PC-9 (cell line): ENCODE results near the gene LHX4. TPM values are rescaled to one million over a fixed set of nuclear protein-coding genes. Genes with fewer than 3 reads are reported as not detected.
A peak's percentile ranks its signal among the peaks of the same experiment; 100 is the strongest.

Experiments
- BruUV-seq: library from RNA; stranded (reverse); fragments of 400-500 nt; replicated peaks from 2 replicates; lab custom pipeline; 2021; lab: Mats Ljungman, UMichigan
- CTCF ChIA-PET: fragments of 300-600 bp; sonication (Branson Sonifier 250); formaldehyde crosslinking; loops from one replicate; lab custom pipeline; 2022; ENCODE audit warnings: antibody characterized with exemption; lab: Charles Lee
- POLR2A ChIA-PET: fragments of 300-600 bp; sonication (Branson Sonifier 250); formaldehyde crosslinking; loops from one replicate; lab custom pipeline; 2022; ENCODE audit warnings: antibody characterized with exemption; ENCODE audit not compliant: unreplicated experiment; lab: Charles Lee
- DNase-seq, 2 experiments: peaks; one replicate each; pipeline versions ENCODE4 v3.0.0 to v3.0.0-alpha.2; 2015 to 2022; ENCODE audit warnings: mixed read lengths in 1 of 2
- H2AFZ ChIP-seq: fragments of 200-600 bp; sonication (generic); 2 replicates; pipeline ENCODE4 v1.8.1; 2017; ENCODE audit warnings: antibody characterized with exemption
- H3F3A ChIP-seq: fragments of 200-600 bp; sonication (generic); 2 replicates; pipeline ENCODE4 v1.8.1; 2017; ENCODE audit warnings: antibody characterized with exemption, mild to moderate bottlenecking, low read depth; ENCODE audit not compliant: insufficient read depth
- H3K27ac ChIP-seq: fragments of 200-600 bp; sonication (generic); 2 replicates; pipeline ENCODE4 v1.6.1; 2016; ENCODE audit warnings: mixed run types
- H3K27me3 ChIP-seq: fragments of 200-600 bp; sonication (generic); 2 replicates; pipeline ENCODE4 v1.6.1; 2016; ENCODE audit warnings: low read depth, mixed run types; ENCODE audit not compliant: insufficient read depth
- H3K36me3 ChIP-seq: fragments of 200-600 bp; sonication (generic); 2 replicates; pipeline ENCODE4 v1.6.1; 2016; ENCODE audit warnings: low read depth, mixed run types
- H3K4me1 ChIP-seq: fragments of 200-600 bp; sonication (generic); replicated peaks from 2 replicates; pipeline ENCODE4 v1.6.1; 2016; ENCODE audit warnings: mixed run types; ENCODE audit not compliant: insufficient read depth
- H3K4me2 ChIP-seq: fragments of 200-600 bp; sonication (generic); 2 replicates; pipeline ENCODE4 v1.6.1; 2017; ENCODE audit warnings: mixed run types
- H3K4me3 ChIP-seq: fragments of 200-600 bp; sonication (generic); 2 replicates; pipeline ENCODE4 v1.6.1; 2016; ENCODE audit warnings: mixed run types
- H3K79me2 ChIP-seq: fragments of 200-600 bp; sonication (generic); 2 replicates; pipeline ENCODE4 v1.6.1; 2017; ENCODE audit warnings: low read depth, mixed run types
- H3K9me2 ChIP-seq: fragments of 200-600 bp; sonication (generic); 2 replicates; pipeline ENCODE4 v1.8.1; 2017; ENCODE audit warnings: mild to moderate bottlenecking; ENCODE audit not compliant: insufficient read depth
- H3K9me3 ChIP-seq: fragments of 200-600 bp; sonication (generic); 2 replicates; pipeline ENCODE4 v1.8.1; 2016; ENCODE audit warnings: low read depth; ENCODE audit not compliant: insufficient read depth
- H4K20me1 ChIP-seq: fragments of 200-600 bp; sonication (generic); 2 replicates; pipeline ENCODE4 v1.8.1; 2017; ENCODE audit not compliant: insufficient read depth
- CTCF ChIP-seq: fragments of 200-600 bp; sonication (generic); conservative IDR thresholded peaks from 2 replicates; pipeline ENCODE4 v1.6.1; 2017; ENCODE audit warnings: mixed run types, antibody characterized with exemption, mild to moderate bottlenecking, moderate library complexity
- EZH2 ChIP-seq: fragments of 200-600 bp; sonication (generic); IDR thresholded peaks from 2 replicates; pipeline ENCODE4 v1.8.0; 2017; ENCODE audit warnings: antibody characterized with exemption, low read depth
- intact Hi-C: fragments of 100-400 bp; cut with micrococcal nuclease; formaldehyde crosslinking; loops from one replicate; pipeline ENCODE4 v1.10.0; 2022; ENCODE audit not compliant: unreplicated experiment
- total RNA-seq: library from RNA; stranded (reverse); gene quantifications from 2 replicates; pipeline ENCODE4 v1.2.3, GENCODE V29; 2021

Gene LHX4
- total RNA-seq, 1 experiment from 2014 or later, result 0.28 TPM

GRCh38 chr1:180195916-180196315 lies 34.1 kb upstream of the LHX4 start:
- intact Hi-C loops, result no loop called here
- BruUV-seq, result no TSS peak
- no peaks in the 10 kb centered on the region for H3K9me2 ChIP-seq
- H3K27me3 ChIP-seq, result no peaks in the 10 kb centered on the region
- H3F3A ChIP-seq, result no peaks in the 10 kb centered on the region; the same call in 1 of the 2 replicates
- H3K9me3 ChIP-seq, result no peaks in the 10 kb centered on the region
- TF ChIP-seq CTCF (no peak), EZH2 (no peak)
- H3K36me3 ChIP-seq, result no peaks in the 10 kb centered on the region
- H3K4me1 ChIP-seq, result no peaks in the 10 kb centered on the region
- no peak overlapping the region for H3K27ac ChIP-seq
- ChIA-PET POLR2A (no interaction called here), CTCF (no interaction called here)
- no peaks in the 10 kb centered on the region for H3K79me2 ChIP-seq
- H3K4me2 ChIP-seq, result no peak overlapping the region
- no peak overlapping the region for H3K4me3 ChIP-seq
- no peak overlapping the region for H2AFZ ChIP-seq
- no peak for DNase-seq
- no peaks in the 10 kb centered on the region for H4K20me1 ChIP-seq

GRCh38 chr1:180196436-180197003 lies 33.5 kb upstream of the LHX4 start:
- H3K27me3 ChIP-seq, result no peaks in the 10 kb centered on the region
- CTCF ChIA-PET, result no interaction called here
- no peaks in the 10 kb centered on the region for H3K79me2 ChIP-seq
- no peaks in the 10 kb centered on the region for H3K4me1 ChIP-seq
- H2AFZ ChIP-seq, result no peak overlapping the region
- BruUV-seq, result TSS peak; percentile 20
- intact Hi-C loops, result no loop called here
- no peak overlapping the region for H3K4me2 ChIP-seq
- H3K36me3 ChIP-seq, result no peaks in the 10 kb centered on the region
- no peaks in the 10 kb centered on the region; the same call in 1 of the 2 replicates for H3F3A ChIP-seq
- H3K27ac ChIP-seq, result no peak overlapping the region
- no peaks in the 10 kb centered on the region for H3K9me3 ChIP-seq
- no peaks in the 10 kb centered on the region for H3K9me2 ChIP-seq
- POLR2A ChIA-PET, result interaction anchor here (0.5 kb wide), 1 partner anchor 42 kb away, joined by 5 read pairs; no protein-coding TSS in a partner anchor
- no peak for DNase-seq
- no peaks in the 10 kb centered on the region for H4K20me1 ChIP-seq
- H3K4me3 ChIP-seq, result no peak overlapping the region
- TF ChIP-seq CTCF (no peak), EZH2 (no peak)

GRCh38 chr1:180197231-180197630 lies 32.8 kb upstream of the LHX4 start:
- ChIA-PET POLR2A (no interaction called here), CTCF (no interaction called here)
- H3K4me1 ChIP-seq, result no peaks in the 10 kb centered on the region
- no peaks in the 10 kb centered on the region for H3K36me3 ChIP-seq
- no peaks in the 10 kb centered on the region for H3K9me2 ChIP-seq
- no peak overlapping the region for H2AFZ ChIP-seq
- intact Hi-C loops, result no loop called here
- no TSS peak for BruUV-seq
- no peak for TF ChIP-seq EZH2
- TF ChIP-seq CTCF, result no peak
- no peaks in the 10 kb centered on the region; the same call in 1 of the 2 replicates for H3F3A ChIP-seq
- H3K9me3 ChIP-seq, result no peaks in the 10 kb centered on the region
- DNase-seq, result no peak
- H3K27ac ChIP-seq, result no peak overlapping the region
- no peaks in the 10 kb centered on the region for H4K20me1 ChIP-seq
- no peaks in the 10 kb centered on the region for H3K27me3 ChIP-seq
- no peaks in the 10 kb centered on the region for H3K79me2 ChIP-seq
- H3K4me2 ChIP-seq, result no peak overlapping the region
- no peak overlapping the region for H3K4me3 ChIP-seq
